Stimulated activated CD8-positive, alpha-beta memory T cell treated with anti-CD3 and anti-CD28 coated beads, Interleukin-12 subunit alpha, Interleukin-12 subunit beta, amount 100 ng/mL, for 1 hour (primary cell): ENCODE measurements around the gene RPL3.
A peak's percentile ranks its signal among the peaks of the same experiment; 100 is the strongest.
"Not testable (repeated sequence)": the region's sequence is repeated elsewhere in the genome, so short reads cannot be mapped to it uniquely, and the experiment has no call there.

Experiments used
- DNase-seq: peaks from one replicate; pipeline ENCODE4 v3.0.0-alpha.2; 2020; ENCODE audit warnings: low read depth

Gene RPL3

DNA sequence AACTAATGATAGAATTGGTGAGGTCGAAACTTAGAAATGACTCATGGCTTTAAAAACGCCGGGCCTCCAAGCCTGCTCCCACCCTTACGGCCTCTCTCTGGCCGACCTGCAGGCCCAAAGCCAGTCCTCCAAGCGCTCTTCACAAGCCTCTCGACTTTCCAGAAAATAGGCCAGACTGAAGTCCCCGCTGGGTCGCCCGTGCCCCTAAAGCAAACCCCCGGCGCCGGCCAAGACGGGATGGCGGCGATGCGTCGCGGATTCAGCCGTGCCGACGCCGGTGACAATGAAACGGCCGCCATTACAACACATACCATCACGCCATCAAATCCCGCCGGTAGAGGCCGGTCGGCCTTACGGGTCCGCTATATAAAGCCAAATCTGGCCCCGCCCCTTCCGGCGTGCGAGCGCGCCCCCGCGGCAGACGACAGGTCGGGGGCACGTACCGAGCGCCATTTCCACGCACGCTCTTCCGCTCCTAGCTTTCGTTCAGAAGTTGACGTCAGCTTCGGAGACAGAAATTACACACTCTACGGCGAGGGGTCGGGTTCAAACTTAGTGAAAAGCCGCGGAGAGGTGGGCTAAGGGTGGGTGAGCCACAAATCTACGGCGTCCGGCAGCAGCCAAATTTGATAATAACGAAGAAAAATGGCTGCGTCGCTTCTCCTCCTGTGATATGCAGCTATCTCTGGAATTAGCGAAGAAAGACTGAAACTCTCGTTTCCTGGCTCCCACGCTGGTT lies at the start of gene RPL3:
Gene RPL3, minus strand, starts transcription at position 340 of the 739 bp plus-strand sequence. Its CDS starts 26 bp downstream, at position 314.
- DNase-seq, result peak; percentile 97

- DNase-seq, result no peak
These were observed 49.8 kb upstream of the RPL3 start for GRCh38 chr22:39369186-39369585.

- no peak for DNase-seq
These were observed 49.1 kb upstream of the RPL3 start for GRCh38 chr22:39368461-39368911.

- no peak for DNase-seq
These were observed 47.6 kb upstream of the RPL3 start for GRCh38 chr22:39367035-39367434.

DNA sequence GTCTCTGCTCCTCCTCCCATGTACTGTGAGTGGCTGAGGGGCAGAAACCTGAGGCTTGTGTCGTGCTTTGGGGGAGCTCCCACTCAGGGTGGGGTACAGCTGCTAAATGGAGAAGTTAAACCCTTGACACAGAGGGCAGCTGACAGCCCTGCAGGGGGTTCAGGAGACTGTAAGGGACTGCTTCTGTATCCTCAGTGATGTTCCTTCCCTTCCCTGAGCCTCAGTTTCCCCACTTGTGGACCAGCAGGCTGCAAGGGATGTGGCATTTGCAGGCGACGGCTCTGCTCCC lies 46.0 kb upstream of the RPL3 start:
- DNase-seq, result no peak

DNA sequence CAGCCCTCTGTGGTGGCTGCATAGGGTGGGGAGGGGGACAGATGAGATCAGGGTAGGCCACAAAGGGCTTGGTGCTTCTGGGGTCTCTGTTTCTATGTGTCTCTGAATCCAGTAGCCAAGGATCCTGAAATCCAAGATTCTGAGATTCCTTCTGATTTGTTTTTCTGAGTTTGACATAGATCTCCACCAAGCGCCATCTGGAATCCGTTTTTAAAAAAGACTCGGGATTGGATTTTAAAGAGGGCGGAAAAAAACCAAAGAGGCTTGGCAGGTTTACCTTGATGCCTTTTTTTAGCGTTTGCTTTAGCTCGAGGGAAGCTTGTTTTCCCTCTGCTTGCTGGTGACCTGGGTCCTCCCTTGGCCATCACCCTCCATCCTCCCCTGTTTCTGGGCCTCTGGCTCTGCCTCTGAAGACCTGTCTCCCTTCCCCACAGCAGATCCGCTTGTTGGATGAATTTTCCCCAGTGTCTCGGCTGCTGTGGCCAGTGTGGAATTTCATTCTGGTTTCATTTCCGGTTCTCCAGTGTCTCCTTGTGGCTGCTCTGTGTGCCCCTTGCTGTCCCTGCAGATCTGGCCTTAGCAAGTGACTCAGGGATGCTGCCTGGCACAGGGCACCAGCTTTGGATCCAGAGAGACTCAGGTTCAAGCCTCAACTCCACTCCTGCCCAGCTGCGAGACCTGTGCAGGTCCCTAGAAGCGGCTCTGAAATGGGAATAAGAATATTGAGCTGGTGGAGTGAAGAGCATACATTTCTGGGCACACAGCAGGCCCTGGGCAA lies 45.5 kb upstream of the RPL3 start:
- no peak for DNase-seq

- no peak for DNase-seq
These were observed 44.5 kb upstream of the RPL3 start for GRCh38 chr22:39363751-39364515.

DNA sequence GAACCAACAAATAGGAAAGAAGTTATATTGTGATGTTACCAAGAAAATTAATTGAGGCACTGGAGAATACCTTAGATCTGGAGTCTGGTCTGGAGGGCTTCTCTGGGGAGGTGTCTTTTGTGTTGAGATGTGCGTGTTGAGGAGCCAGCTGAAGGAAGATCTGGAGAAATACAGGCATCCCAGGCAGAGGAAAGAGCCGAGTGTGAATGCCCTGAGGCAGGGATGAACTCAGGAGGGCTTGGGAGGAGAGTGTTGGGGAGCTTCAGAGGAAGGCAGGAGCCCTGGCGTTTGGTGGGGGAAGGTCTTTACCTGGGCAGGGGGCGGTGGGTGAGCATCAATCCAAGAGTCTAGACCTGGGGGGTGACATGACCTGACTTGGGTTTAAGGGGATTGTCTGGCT lies 43.5 kb upstream of the RPL3 start:
- no peak for DNase-seq

GRCh38 chr22:39362271-39362670 lies 42.8 kb upstream of the RPL3 start:
- no peak for DNase-seq

DNA sequence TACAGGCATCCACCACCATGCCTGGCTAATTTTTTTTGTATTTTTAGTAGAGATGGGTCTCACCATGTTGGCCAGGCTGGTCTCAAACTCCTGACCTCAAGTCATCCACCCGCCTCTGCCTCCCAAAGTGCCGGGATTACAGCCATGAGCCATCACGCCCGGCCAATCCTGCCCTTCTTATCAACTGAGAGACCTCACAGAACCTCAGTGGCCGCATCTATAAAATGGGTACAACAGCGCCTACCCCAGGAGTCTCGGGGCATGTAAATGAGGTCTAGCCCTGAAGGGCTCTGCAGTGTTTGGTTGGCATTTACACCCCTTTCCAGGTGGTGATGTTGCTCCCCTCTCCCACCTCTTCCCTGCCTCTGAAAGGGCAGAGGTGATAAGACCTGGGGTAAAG lies 42.1 kb upstream of the RPL3 start:
- no peak for DNase-seq

DNA sequence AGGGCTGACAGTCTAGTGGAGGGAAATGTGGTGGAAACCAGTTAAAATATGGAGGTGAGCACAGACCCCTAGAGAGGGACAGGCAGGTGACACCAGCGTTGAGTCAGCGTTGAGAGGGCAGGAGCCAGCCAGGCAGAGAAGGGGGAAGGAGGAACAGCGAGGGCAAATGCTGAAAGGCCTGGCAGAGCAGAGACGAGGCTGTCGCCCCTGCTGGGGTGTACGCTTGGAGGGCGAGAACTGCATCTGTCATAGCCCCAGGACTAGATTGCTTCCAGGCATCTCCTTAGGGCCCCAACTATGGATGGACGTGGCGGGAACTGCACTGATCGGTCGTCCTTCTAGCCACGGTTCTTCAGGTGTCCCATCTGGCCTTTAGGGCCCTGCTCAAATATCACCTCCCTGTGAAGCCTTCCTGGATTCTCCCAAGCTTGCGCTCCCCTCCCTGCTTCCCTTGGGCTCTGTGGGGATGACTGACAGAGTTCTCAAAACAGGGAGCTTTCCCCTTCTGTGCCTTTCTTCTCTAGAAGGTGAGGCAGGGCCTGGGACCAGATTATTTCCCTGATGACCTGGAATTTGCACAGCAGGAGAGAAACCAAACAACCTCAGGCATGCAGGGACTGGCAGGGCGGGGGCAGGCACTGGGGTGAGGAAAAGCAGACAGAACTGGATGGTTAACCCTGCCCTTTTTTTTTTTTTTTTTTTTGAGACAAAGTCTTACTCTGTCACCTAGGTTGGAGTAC lies 41.4 kb upstream of the RPL3 start:
- DNase-seq, result no peak

GRCh38 chr22:39360242-39360641 lies 40.8 kb upstream of the RPL3 start:
- DNase-seq, result no peak

GRCh38 chr22:39359659-39360195 lies 40.3 kb upstream of the RPL3 start:
- DNase-seq, result no peak

- DNase-seq, result not testable (repeated sequence)
These were observed 38.8 kb upstream of the RPL3 start for GRCh38 chr22:39358197-39358596.

- DNase-seq, result not testable (repeated sequence)
These were observed 38.0 kb upstream of the RPL3 start for GRCh38 chr22:39357110-39358108.

GRCh38 chr22:39356464-39356863 lies 37.0 kb upstream of the RPL3 start:
- DNase-seq, result no peak

DNA sequence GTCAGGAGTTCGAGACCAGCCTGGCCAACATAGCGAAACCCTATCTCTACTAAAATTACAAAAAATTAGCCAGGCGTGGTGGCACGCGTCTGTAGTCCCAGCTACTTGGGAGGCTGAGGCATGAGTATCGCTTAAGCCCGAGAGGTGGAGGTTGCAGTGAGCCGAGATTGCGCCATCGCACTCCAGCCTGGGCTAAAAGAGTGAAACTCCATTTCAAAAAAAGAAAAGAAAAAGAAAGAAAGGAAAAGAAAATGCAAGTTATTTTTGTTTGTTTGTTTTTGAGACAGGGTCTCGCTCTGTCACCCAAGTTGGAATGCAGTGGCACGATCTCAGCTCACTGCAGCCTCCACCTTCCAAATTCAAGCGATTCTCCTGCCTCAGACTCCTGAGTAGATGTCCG lies 36.4 kb upstream of the RPL3 start:
- DNase-seq, result not testable (repeated sequence)

DNA sequence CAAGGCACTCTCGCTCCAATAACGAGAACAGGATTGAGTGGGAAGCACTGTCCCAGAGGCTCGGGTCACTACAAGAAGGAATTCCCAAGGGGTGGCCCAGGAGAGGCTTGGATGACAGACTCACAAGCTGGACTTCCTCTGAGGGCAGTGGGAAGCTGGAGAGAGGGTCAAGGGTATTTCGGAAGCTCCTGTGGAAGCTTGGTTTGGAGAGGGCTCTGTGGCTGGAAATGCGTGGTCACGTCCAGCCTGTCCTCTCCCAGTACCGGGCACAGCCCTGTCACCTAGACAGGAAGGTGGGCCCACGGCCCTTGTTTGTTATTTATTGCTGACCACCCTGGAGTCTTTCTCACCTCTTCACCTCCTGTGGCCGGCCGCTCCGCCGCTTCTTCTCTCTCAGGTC lies 35.7 kb upstream of the RPL3 start:
- no peak for DNase-seq

- no peak for DNase-seq
These were observed 33.9 kb upstream of the RPL3 start for GRCh38 chr22:39353346-39353745.

DNA sequence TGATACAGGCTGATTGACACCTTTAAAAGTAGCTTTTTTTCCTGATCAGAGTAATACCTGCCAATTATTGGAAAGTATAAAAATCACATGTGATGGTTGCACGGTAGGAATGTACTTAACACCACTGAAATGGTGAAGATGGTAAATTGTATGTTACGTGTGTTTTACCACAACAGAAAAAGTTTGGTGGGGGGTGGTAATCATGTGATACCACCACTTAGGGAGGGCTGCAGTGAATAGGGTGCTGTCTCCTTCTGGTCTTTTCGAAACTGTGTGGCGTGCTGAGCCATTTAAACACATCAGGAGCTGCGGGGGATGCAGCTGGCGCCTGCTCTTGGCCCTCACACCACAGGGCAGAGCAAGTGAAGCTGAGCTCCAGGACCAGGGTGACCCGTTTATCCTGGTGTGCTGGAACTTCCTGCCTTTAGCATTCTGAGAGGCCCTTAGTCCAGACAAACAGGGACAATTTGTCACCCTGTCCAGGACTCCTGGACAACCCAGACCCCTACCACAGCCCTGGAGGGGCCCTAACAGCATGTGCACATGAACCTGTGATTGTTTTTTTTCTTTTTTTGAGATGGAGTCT lies 33.0 kb upstream of the RPL3 start:
- DNase-seq, result no peak
